ENCODE results near the gene TFE3.
"Not testable (repeated sequence)": the region's sequence is repeated elsewhere in the genome, so short reads cannot be mapped to it uniquely, and the experiment has no call there.

TFE3 gene

GRCh38 chrX:48999030-48999429 is 44.1 kb downstream of the TFE3 start:
- no peak for DNase-seq

- peak in 3 of 4 experiments; percentile 7 to 26 (median 14) for DNase-seq
These were observed 44.8 kb downstream of the TFE3 start for GRCh38 chrX:48998391-48998790.

- no peak for DNase-seq
These were observed 45.3 kb downstream of the TFE3 start for GRCh38 chrX:48997865-48998264.

GRCh38 chrX:48997455-48997854 is 45.7 kb downstream of the TFE3 start:
- no peak for DNase-seq

GRCh38 chrX:48996969-48997368 is 46.2 kb downstream of the TFE3 start:
- DNase-seq, result no peak

- no peak for DNase-seq
These were observed 50.8 kb downstream of the TFE3 start for GRCh38 chrX:48992341-48992740.

- no peak for DNase-seq
These were observed 53.7 kb downstream of the TFE3 start for GRCh38 chrX:48989483-48989882.

GRCh38 chrX:48983896-48984295 is 59.3 kb downstream of the TFE3 start:
- no peak for DNase-seq

- no peak for DNase-seq
These were observed 60.1 kb downstream of the TFE3 start for GRCh38 chrX:48983081-48983480.

- no peak for DNase-seq
These were observed 62.0 kb downstream of the TFE3 start for GRCh38 chrX:48981178-48981577.

GRCh38 chrX:48980341-48980740 is 62.8 kb downstream of the TFE3 start:
- DNase-seq, result not testable (repeated sequence)

Measured in suppressor macrophage (primary cell).